22Rv1 (cell line): ENCODE data around the gene ELP4.

Experiments
- H3K27ac ChIP-seq: fragments of 450-650 bp; 2 replicates; pipeline ENCODE4 v1.5.1; 2017
- ZFX ChIP-seq: fragments of 450-650 bp; IDR thresholded peaks from 2 replicates; pipeline ENCODE4 v1.6.1; 2017; ENCODE audit warnings: antibody characterized with exemption, borderline replicate concordance
- TF ChIP-seq, protein P1 (sequence below): fragments of 450-650 bp; IDR thresholded peaks from 2 replicates; pipeline ENCODE4 v1.5.1; 2017; ENCODE audit warnings: mild to moderate bottlenecking

Gene ELP4

DNA sequence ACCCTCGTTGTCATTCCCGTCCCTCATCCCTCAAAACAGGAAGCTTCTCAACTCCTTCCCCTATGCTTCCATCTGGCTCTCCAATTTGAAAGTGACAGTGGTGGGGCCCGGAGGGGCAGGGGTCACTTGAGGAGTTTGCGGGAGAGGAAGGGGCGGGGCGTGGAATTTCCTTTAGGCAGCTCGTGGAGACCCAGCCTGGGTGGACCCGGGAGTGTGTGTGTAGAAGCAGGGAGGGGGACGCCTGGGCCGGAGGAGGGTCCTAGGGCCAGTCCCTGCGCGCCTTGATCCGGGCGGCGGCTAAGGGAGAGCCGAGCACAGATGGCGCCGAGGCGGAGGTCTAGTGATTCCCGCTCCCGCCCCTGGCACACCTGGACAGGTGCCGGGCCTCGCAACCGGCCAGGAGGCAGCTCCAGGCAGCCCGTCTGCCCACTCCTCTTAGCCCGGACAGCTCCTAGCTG lies 309.3 kb downstream of the ELP4 start:
- H3K27ac ChIP-seq: no peak overlapping the region
- TF ChIP-seq, protein P1, sequence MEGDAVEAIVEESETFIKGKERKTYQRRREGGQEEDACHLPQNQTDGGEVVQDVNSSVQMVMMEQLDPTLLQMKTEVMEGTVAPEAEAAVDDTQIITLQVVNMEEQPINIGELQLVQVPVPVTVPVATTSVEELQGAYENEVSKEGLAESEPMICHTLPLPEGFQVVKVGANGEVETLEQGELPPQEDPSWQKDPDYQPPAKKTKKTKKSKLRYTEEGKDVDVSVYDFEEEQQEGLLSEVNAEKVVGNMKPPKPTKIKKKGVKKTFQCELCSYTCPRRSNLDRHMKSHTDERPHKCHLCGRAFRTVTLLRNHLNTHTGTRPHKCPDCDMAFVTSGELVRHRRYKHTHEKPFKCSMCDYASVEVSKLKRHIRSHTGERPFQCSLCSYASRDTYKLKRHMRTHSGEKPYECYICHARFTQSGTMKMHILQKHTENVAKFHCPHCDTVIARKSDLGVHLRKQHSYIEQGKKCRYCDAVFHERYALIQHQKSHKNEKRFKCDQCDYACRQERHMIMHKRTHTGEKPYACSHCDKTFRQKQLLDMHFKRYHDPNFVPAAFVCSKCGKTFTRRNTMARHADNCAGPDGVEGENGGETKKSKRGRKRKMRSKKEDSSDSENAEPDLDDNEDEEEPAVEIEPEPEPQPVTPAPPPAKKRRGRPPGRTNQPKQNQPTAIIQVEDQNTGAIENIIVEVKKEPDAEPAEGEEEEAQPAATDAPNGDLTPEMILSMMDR: no peak
- no peak for TF ChIP-seq ZFX

DNA sequence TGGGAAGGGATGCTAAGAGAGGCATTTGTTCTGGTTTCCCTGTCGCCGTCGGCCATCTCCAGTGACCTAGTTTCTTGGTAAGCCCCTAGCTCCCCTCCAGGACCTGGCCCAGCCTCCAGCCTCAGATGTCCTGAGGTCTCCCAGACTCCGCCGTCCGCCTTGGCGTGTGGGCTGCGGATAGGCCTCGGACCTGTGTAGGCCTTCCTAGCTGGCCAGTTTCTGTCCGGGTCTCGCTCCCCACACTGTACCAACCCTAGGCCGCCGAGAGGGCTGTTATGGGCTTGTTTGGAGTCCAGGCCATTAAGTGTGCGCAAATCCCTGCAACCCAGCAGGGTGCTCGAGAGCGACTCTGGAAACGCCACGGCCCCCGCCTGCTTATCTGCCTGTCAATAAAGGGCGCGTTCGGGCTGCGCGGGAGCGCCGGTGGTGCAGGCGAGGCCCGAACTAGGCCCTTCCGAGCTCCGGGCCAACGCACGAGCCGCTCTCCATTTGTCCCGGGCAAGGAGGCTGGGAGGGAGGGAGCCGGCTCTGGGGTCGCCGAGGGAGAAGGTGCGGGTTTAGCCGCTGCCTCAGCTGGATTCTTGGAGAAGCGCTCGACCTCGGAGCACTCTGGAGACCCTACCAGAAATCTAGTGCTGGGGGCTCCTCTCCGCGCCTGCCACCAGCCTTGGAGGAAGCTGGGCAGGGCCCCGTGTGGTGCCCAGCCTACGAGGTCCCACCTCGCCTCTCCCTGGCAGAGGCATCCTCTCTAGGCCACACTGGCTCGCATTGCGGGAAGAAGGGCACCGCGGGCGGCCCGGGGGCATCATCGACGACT lies 310.3 kb downstream of the ELP4 start:
- TF ChIP-seq, protein P1: no peak
- no peak for TF ChIP-seq ZFX
- H3K27ac ChIP-seq: no peak overlapping the region

DNA sequence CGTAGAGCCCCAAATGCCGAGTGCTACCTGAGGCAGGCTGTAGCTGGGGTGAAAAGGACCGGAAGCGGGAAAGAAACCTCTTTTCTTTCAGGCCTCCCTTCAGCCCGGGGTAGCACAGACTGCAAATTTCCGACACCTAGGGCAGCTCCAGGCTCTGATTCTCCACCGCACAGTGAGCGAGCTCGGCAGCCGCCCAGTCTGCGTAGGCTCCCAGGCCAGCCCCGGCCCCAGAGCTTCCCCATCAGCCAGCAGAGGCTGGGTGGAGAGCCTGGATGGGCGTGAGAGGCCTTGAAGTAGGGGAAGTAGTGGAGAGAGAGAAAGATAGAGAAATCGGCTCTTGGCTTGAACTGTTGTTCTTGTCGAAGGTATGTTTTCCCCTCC lies 310.9 kb downstream of the ELP4 start:
- TF ChIP-seq ZFX: no peak
- TF ChIP-seq, protein P1: no peak

GRCh38 chr11:31821235-31821764 lies 311.7 kb downstream of the ELP4 start:
- TF ChIP-seq, protein P1: no peak
- no peak for TF ChIP-seq ZFX
- H3K27ac ChIP-seq: no peak overlapping the region

More for the DNA sequence above, 310.9 kb downstream of the ELP4 start:
- no peak overlapping the region for H3K27ac ChIP-seq

- H3K27ac ChIP-seq: no peak overlapping the region
- TF ChIP-seq, protein P1: no peak
- TF ChIP-seq ZFX: no peak
Observed at GRCh38 chr11:31821766-31822165, 312.2 kb downstream of the ELP4 start.

- H3K27ac ChIP-seq: no peak overlapping the region
- TF ChIP-seq, protein P1: no peak
- TF ChIP-seq ZFX: no peak
Observed at GRCh38 chr11:31822175-31822926, 312.8 kb downstream of the ELP4 start.
